Measurements from ENCODE around the gene RTBDN.

Gene RTBDN

DNA sequence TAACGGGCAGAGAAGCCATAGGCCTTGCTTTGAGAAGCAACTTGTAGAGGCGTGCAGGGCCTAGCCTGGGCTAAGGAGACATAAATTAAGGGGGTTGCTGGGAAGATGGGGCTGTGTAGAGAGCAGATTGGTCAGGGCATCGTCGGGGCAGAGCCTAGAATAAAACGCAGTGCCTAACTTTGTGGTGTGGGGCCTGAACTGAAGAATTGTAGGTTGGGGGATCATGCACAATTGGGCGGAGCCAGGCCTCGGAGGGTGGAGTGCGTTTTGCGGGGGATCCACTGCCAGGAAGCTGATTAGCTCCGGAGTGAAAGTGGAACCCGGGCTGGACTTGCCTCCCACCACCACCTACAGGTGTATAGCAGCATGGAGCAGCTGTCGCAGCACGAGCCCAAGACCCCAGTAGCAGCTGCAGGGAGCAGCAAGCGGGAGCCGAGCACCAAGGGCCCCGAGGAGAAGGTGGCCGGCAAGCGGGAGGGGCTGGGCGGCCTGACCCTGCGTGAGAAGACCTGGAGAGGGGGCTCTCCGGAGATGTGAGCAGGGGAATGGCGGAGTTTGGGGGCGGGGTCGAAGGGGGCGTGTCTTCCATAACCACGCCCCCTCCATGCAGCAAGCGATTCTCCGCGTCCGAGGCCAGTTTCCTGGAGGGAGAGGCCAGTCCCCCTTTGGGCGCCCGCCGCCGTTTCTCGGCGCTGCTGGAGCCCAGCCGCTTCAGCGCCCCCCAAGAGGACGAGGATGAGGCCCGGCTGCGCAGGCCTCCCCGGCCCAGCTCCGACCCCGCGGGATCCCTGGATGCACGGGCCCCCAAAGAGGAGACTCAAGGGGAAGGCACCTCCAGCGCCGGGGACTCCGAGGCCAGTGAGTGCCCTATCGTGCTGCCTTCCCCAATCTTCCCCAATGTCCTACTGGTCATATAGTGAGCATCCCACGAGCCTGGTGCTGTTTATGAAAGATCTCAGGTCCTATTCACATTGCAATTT, 33.0 kb upstream of the RTBDN start:
- Histone ChIP-seq H3K27me3 (no peaks in the 10 kb centered on the region), H3K9me3 (no peaks in the 10 kb centered on the region), H3K4me1 (no peaks in the 10 kb centered on the region), H3K4me3 (ENCODE audit: low read depth, low read length) (no peak overlapping the region), H3K36me3 (peaks cover 21% of the 10 kb centered on the region)
- DNase-seq: no peak
- no peak for TF ChIP-seq CTCF (IDR thresholded peaks at IDR 0.05; ENCODE audit: low read depth, low read length)

GRCh38 chr19:12866416-12867119, 32.2 kb upstream of the RTBDN start:
- DNase-seq: no peak
- H3K9me3 ChIP-seq: no peaks in the 10 kb centered on the region
- TF ChIP-seq CTCF (IDR thresholded peaks at IDR 0.05; ENCODE audit: low read depth, low read length): no peak
- no peaks in the 10 kb centered on the region for H3K27me3 ChIP-seq
- no peaks in the 10 kb centered on the region for H3K4me1 ChIP-seq
- H3K36me3 ChIP-seq: peaks cover 21% of the 10 kb centered on the region
- no peak overlapping the region for H3K4me3 ChIP-seq (ENCODE audit: low read depth, low read length)

- DNase-seq: no peak
- no peaks in the 10 kb centered on the region for H3K9me3 ChIP-seq
- no peaks in the 10 kb centered on the region for H3K4me1 ChIP-seq
- TF ChIP-seq CTCF (IDR thresholded peaks at IDR 0.05; ENCODE audit: low read depth, low read length): no peak
- H3K36me3 ChIP-seq: peaks cover 21% of the 10 kb centered on the region
- no peak overlapping the region for H3K4me3 ChIP-seq (ENCODE audit: low read depth, low read length)
- no peaks in the 10 kb centered on the region for H3K27me3 ChIP-seq
These were observed 31.5 kb upstream of the RTBDN start for GRCh38 chr19:12865746-12866415.

GRCh38 chr19:12864721-12865715, 30.6 kb upstream of the RTBDN start:
- H3K4me3 ChIP-seq (ENCODE audit: low read depth, low read length): no peak overlapping the region
- H3K27me3 ChIP-seq: no peaks in the 10 kb centered on the region

More at GRCh38 chr19:12864721-12865715, 30.6 kb upstream of the RTBDN start:
- no peaks in the 10 kb centered on the region for H3K9me3 ChIP-seq
- no peaks in the 10 kb centered on the region for H3K4me1 ChIP-seq
- no peak for DNase-seq
- H3K36me3 ChIP-seq: peaks cover 25% of the 10 kb centered on the region
- TF ChIP-seq CTCF (IDR thresholded peaks at IDR 0.05; ENCODE audit: low read depth, low read length): no peak

Measured in BE2C (cell line).